ENCODE results near the gene MTERF2.

MTERF2 gene

GRCh38 chr12:106953352-106954250 is 33.3 kb downstream of the MTERF2 start (continued):
- TF ChIP-seq ZBTB6 (tag by site-specific recombination; IDR thresholded peaks at IDR 0.05) (no peak), ZBTB1 (tag by site-specific recombination; IDR thresholded peaks at IDR 0.05) (no peak)

GRCh38 chr12:106950591-106950990 is 36.4 kb downstream of the MTERF2 start:
- POLR2A ChIA-PET: no interaction called here
- no peaks in the 10 kb centered on the region for H3K9me3 ChIP-seq (ENCODE audit: control insufficient read depth, insufficient read depth, low read depth, low read length)
- H3K36me3 ChIP-seq (ENCODE audit: control insufficient read depth in 2 of 2, insufficient read depth in 1 of 2, low read length in 2 of 2): no peaks in the 10 kb centered on the region
- H3K4me3 ChIP-seq (ENCODE audit: low read depth, low read length): no peak overlapping the region
- TF ChIP-seq ZNF624 (tag by site-specific recombination; IDR thresholded peaks at IDR 0.05): no peak
- no peak for TF ChIP-seq ZNF639 (tag by site-specific recombination; IDR thresholded peaks at IDR 0.05)
- TF ChIP-seq ZNF701 (tag by site-specific recombination; IDR thresholded peaks at IDR 0.05): no peak
- no peak for TF ChIP-seq MYNN (tag by site-specific recombination; IDR thresholded peaks at IDR 0.05; ENCODE audit: borderline replicate concordance)
- no peak for TF ChIP-seq RBAK (tag by site-specific recombination; IDR thresholded peaks at IDR 0.05)
- TF ChIP-seq ZNF677 (tag by site-specific recombination; IDR thresholded peaks at IDR 0.05): no peak
- TF ChIP-seq ZNF112 (tag by site-specific recombination; IDR thresholded peaks at IDR 0.05): no peak
- TF ChIP-seq ZNF791 (tag by site-specific recombination; IDR thresholded peaks at IDR 0.05): no peak
- TF ChIP-seq BCL11A (tag by site-specific recombination; IDR thresholded peaks at IDR 0.05; ENCODE audit: low read depth): no peak
- TF ChIP-seq ZNF354C (tag by site-specific recombination; IDR thresholded peaks at IDR 0.05; ENCODE audit: borderline replicate concordance, low read depth): no peak
- no peak for TF ChIP-seq ZNF148 (tag by site-specific recombination; IDR thresholded peaks at IDR 0.05; ENCODE audit: borderline replicate concordance)
- no peak for TF ChIP-seq ZNF830 (tag by site-specific recombination; IDR thresholded peaks at IDR 0.05; ENCODE audit: low read depth)
- no peak for TF ChIP-seq ZNF423 (tag by site-specific recombination; IDR thresholded peaks at IDR 0.05)
- H3K27ac ChIP-seq (ENCODE audit: extremely low read depth, low read depth, low read length): no peak overlapping the region
- CTCF ChIA-PET: no interaction called here
- H3K4me1 ChIP-seq (ENCODE audit: control insufficient read depth, insufficient read depth, low read length): peaks cover 9% of the 10 kb centered on the region; the same call in 1 of the 2 replicates

- H3K4me1 ChIP-seq (ENCODE audit: control insufficient read depth, insufficient read depth, low read length): no peaks in the 10 kb centered on the region
- no peak overlapping the region for H3K4me3 ChIP-seq (ENCODE audit: low read depth, low read length)
- no peaks in the 10 kb centered on the region for H3K36me3 ChIP-seq (ENCODE audit: control insufficient read depth in 2 of 2, insufficient read depth in 1 of 2, low read length in 2 of 2)
- POLR2A ChIA-PET: no interaction called here
- H3K9me3 ChIP-seq (ENCODE audit: control insufficient read depth, insufficient read depth, low read depth, low read length): no peaks in the 10 kb centered on the region
- H3K27ac ChIP-seq (ENCODE audit: extremely low read depth, low read depth, low read length): no peak overlapping the region
- CTCF ChIA-PET: interaction anchor here (1.6 kb wide), 1 partner anchor 9 kb away, joined by 3 read pairs; no protein-coding TSS in a partner anchor
- no peak for TF ChIP-seq ZBTB11 (tag by site-specific recombination; conservative IDR thresholded peaks at IDR 0.05; ENCODE audit: low read depth)
- no peak for TF ChIP-seq PRDM10 (tag by site-specific recombination; IDR thresholded peaks at IDR 0.05)
- no peak for TF ChIP-seq ZNF155 (tag by site-specific recombination; IDR thresholded peaks at IDR 0.05)
- TF ChIP-seq ZNF544 (tag by site-specific recombination; IDR thresholded peaks at IDR 0.05): no peak
Measured at GRCh38 chr12:106947461-106947860, 39.5 kb downstream of the MTERF2 start.

Data from HEK293 (cell line).